DMS114 treated with DMSO at 0.1 percent for 48 hours (cell line): ENCODE results near the gene ENTREP1.
"Not testable (repeated sequence)": the region's sequence is repeated elsewhere in the genome, so short reads cannot be mapped to it uniquely, and the experiment has no call there.

Source experiments
- DNase-seq: peaks from one replicate; lab custom pipeline; 2025; ENCODE audit not compliant: unreplicated experiment; lab: John Stamatoyannopoulos, UW

The ENTREP1 gene, protein sequence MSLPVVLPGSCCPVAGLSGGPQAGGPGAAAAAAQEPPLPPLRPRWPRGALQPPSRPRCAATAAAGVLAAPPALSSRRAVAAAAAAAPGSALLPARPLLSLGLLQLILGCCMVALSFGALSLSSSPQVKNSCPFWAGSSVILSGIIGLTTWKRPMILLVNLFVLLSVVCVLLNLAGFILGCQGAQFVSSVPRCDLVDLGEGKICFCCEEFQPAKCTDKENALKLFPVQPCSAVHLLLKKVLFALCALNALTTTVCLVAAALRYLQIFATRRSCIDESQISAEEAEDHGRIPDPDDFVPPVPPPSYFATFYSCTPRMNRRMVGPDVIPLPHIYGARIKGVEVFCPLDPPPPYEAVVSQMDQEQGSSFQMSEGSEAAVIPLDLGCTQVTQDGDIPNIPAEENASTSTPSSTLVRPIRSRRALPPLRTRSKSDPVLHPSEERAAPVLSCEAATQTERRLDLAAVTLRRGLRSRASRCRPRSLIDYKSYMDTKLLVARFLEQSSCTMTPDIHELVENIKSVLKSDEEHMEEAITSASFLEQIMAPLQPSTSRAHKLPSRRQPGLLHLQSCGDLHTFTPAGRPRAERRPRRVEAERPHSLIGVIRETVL

DNA sequence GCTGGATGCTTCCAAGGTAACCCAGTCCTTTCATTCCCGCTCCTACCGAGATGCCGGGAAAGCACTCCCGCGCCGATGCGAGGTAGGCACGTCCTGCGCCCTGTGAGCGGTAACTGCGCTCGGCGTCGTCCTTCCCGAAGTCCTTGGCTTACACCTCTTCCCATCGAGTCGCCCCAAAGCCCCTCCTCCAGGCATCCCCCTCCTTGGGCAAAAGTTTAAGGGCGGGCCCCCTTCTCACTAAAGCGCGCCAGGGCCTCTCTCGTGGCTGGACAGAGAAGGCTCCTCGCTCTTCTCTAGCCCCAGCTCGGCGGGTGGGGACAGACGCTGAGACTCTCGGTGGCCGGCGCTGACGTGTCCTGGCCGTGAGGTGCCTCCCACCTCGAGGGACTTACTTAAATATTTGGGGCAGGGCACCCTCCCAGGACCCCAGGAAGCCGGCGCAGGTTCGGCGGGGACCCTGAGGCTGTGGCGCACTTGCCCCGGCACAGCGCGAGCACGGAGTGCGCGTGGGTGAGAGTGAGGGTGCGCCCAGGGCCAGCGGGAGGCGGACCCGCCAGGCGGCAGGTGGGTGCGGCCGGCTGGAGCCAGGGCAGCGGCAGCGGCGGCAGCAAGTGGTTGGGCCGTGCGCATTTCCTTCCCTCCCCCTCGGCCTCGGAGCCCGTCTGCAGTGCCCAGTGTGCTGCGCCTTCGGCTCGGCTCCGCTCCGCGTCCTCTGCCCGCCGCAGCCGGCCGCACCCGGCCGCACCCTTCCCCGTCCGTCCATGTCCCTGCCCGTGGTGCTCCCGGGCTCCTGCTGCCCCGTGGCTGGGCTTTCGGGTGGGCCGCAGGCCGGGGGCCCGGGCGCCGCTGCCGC is at the start of gene ENTREP1:
ENTREP1 (plus strand) TSS at position 667 of the 853 bp plus-strand sequence; CDS start at position 762, 95 bp downstream.
- DNase-seq = no peak

DNA sequence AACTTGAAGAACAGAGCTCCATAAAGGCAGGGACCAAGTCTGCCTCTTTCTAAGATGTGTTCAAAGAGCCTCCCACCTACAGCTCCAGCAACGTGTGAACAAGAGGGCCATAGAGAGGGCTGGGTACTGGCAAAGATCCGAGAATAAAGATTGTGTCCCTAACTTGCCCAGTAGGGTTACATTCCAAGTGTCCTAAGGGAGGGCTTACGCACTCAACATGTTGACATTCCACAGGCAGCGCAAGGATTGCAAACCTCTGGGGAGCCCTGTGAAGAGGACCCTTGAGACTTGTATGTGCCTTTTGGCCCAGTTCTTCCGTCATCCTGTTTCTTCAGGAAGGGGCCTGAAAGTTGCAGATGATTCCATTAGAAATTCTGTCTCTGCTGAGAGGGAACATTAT is 48.2 kb upstream of the ENTREP1 start:
- DNase-seq = no peak

DNA sequence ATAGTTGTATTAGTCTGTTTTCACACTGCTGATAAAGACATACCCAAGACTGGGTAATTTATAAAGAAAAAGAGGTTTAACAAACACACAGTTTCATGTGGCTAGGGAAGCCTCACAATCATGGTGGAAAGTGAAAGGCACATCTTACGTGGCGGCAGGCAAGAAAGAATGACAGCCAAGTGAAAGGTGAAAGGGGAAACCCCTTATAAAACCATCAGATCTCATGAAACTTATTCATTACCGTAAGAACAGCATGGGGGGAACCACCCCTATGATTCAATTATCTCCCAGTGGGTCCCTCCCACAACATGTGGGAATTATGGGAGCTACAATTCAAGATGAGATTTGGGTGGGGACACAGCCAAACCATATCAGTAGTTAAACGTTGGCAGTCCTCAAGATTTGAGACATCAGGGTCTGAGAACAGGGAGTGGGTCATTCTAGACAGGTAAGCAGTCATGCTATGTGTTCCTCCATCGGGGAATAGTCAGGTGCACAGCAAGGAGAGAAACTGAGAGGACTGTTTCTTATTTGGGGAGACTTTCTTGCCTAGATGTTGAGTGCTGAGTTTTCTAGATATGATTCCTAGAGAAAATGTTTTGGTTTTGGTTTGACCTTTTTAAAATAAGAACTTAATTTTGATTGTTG is 45.8 kb upstream of the ENTREP1 start:
- DNase-seq = no peak

DNA sequence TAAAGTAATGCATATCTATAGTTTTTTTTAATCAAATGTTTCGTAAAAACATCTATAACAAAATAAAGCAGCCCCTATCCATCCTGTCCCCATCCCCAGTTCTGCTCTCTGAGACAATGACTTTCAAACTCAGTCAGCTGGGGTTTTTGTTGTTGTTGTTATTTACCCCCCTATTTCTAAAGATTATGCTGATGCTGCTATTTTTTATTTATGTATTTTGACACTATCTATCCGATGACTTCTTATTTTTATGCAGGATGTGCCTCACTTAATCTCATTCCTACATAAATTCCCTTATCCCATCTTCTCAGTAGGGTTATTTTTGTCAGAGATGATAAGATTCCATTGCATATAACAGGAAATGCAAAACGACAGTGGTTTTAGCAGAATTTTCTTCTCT is 45.3 kb upstream of the ENTREP1 start:
- no peak for DNase-seq

DNA sequence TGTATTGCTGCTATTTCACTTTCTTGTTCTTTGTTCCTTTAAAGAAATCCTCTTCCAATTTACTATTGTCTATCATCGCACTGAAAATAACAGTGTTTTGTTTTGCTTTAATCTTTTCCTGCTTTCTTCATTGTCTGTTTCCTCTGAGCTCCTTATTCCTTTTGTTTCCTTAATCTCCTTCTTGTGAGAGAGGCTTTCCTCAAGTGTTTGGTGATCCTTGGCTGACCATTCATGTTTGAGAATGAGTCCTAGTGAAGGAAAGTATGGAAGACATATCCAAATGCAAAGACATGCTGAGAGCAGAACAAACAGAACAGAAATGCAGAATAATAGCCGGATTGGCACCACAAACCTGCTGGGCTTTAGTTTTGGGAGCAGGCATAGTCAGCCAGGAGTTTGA is 42.0 kb upstream of the ENTREP1 start:
- no peak for DNase-seq

DNA sequence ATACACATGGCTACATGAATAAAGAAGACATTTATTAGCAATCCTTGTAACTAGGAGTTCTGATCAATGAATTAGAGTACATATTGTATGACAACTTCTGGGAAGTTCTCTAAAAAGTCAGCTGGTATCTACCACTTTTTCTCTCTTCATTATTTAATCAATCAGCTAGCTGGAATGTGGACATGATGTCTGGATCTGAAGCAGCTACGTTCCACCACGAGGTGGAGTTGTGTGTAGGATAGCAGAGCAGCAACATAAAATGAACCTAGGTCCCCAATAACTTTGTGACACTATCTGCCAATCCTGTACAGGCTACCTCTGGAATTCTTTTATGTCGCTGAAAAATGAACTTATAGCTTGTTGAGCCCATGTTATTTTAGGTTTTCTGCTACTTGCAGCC is 32.9 kb upstream of the ENTREP1 start:
- DNase-seq = no peak

DNA sequence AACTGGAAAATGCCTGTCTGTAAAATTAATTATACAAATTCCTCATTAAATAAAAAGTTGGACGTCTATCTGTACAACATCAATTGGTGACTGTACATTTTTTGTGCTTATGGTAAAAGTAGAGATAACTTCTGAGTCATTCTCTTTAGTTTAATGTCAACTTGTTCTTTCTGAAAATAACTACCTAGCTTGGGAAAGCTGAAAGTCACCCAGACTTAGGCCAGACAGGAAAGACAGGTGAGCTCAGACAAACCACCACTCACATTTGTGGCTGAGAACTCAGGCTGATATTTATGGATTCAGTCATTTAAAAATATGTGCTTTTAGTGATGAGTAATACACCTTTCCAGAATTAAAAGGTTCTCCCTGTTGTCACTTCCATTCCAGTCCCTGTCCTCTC is 31.9 kb upstream of the ENTREP1 start:
- no peak for DNase-seq

DNA sequence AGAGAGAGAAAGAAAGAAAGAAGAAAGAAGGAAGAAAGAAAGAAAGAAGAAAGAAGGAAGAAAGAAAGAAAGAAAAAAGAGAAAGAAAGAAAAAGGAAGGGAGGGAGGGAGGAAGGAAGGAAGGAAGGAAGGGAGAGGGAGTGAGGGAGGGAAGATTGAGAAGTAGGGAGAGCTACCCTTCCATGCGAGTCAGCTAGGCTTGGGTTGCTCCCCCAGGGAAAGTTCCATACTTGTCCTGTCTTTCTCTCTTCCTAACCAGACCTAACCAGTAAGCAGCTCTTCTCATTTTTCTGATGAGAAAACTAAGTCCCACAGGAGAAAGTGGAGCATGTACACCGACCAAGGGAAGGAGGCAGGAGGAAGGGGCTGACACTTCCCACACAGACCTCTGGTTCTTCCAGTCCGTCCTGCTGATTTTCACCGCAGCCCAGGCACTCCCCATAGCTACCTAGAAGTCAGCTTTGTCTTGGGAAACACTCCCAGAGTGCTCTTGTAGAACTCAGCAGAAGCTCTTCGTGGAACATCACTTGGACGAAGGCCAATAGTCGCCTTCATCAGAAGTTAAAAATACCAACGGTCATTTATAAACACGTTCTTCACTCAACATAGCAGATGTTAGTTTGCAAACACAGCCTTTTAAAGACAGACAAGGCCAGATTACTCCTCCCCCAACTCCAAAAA is 29.0 kb upstream of the ENTREP1 start:
- DNase-seq = no peak

DNA sequence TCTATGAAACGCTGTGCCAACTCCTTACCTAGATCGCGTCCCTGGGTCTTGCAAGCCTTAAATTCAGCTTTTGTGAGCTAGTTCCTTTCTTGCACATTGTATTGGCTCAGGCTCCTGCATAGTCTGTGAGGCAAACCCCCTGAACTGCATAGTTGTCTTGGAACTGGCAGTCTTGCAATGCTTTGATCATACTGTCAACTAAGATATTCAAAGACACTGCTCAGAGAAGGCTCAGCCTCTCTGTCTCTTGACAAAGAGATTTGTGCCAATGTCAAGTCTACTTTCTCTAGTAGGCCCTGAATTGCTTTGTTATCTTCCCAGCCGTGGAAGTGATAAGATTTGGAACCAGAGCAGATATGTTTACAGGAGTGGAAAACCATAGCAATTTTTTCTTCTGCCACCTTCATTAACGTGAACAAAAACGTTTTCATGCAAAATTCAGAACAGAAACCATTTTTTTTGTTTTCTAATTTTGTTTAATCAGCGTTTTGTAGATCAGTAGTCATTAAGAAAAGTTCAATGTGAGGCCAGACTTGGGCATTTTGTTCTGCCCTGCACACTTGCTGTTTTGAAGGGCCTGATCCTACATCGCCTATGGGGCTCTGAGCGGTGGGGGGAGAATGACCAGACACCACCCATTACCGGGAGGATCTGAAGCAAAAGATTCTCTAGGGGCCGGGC is 27.6 kb upstream of the ENTREP1 start:
- DNase-seq = no peak

DNA sequence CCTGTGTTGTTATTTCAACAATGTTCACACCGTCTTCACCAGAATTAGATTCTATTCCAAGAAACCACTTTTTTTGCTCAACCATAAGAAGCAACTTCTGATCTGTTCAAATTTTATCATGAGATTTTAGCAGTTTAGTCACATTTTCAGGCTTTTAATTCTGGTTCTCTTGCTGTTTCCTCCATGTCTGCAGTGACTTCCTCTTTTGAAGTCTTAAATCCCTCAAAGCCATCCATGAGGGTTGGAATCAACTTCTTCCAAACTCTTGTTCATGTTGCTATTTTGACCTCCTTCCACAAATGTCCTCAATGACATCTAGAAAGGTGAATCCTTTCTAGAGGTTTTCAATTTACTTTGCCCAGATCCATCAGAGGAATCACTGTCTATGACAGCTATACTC is 25.7 kb upstream of the ENTREP1 start:
- DNase-seq = no peak

DNA sequence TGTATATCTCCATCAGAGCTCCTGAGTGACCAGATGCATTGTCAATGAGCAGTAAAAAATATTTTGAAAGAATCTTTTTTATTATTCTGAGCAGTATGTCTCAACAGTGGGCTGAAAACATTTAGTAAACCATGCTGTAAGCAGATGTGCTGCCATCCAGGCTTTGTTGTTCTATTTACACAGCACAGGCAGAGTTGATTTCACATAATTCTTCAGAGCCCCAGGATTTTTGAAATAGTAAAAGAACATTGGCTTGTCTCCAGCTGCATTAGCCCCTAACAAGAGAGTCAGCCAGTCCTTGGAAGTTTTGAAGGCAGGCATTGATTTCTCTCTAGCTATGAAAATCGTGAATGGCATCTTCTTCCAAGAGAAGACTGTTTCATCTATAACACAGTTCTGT is 25.2 kb upstream of the ENTREP1 start:
- DNase-seq = no peak

DNA sequence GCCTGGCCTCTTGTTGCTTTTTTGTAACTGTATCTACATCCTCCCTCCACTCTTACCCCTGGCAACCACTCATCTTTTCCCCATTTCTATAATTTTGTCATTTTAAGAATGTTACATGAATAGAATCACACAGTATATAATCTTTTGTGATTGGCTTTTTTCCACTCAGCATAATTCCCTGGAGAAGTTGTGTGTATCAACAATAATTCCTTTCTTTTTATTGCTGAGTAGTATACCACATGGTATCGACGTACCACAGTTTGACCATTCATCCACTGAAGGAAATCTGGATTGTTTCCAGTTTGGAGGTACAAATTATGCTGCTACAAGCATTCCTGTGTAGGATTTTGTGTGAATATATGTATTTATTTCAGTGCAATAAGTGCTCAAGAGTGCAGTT is 21.7 kb upstream of the ENTREP1 start:
- DNase-seq = no peak

DNA sequence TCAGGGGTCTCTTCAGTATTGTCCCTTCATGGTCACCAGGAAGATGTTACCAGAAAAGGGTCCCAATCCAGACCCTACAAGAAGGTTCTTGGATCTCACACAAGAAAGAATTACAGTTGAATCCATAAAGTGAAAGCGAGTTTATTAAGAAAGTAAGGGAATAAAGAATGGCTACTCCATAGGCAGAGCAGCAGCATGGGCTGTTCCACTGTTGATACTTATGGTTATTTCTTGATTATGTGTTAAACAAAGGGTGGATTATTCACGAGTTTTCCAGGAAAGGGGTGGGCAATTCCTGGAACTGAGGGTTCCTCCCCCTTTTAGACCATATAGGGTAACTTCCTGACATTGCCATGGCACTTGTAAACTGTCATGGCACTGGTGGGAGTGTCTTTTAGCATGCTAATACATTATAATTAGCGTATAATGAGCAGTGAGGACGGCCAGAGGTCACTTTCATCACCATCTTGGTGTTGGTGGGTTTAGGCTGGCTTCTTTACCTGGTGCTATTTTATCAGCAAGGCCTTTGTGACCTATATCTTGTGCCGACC is 18.0 kb upstream of the ENTREP1 start:
- not testable (repeated sequence) for DNase-seq

DNA sequence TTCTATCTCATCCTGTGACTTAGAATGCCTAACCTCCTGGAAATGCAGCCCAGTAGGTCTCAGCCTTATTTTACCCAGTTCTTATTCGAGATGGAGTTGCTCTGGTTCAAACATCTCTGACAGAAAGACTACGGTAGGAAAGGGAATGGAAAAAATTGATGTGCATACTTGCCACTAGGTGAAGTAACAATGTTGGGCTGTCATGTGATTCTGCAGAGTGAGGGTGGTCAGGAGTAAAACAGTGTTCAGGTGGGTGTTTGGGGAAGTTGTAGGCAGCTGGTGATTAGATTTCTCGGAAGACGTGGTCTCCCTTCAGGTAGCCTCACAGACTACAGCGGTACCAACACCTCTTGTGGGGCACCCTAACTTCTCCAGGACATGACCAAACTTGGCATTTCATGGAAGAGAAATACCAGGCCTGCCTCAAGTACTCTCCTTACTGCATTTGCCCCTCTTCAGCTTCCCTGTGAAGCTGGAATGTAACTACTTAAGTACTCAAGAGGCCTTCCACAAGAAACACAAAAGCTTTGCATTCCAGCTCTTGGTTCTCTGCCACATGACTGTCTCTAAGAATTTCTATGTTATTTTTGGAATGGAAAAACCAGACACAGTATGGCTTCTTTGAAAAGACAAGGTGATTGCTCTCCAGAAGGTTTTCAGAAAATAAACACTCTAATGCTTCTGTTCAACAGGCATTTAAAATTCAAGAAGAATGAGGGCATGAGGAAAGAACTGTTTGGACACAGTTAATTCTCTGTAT is 17.4 kb upstream of the ENTREP1 start:
- no peak for DNase-seq

DNA sequence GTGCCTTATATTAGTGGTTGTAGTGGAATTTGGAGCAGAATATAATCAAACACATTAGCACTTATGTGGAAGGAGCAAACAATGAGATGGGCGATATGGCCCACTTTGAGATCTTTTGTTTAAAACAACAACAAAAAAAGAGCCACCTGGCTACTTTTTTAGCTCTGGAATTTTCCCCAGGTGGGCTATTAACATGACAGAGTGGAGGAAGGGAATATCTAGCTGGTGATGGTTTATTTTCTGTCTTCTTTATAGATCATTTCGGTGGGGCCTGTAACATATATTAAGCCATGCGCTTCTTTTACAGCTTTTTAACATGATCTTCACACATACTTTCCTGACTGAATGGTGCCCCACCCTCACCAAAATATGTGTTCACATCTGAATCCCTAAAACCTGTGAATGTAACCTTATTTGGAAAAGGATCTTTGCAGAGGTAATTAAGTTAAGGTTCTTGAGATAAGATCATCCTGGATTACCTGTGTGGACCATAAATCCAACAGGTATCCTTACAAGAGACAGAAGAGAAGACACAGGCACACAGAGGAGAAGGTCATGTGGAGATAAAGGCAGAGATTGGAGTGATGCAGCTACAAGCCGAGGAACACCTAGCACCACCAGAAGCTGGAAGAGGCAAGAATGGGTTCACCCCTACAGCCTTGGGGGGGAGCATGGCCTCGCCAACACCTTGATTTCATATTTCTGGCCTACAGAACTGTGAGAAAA is 16.6 kb upstream of the ENTREP1 start:
- DNase-seq = no peak

DNA sequence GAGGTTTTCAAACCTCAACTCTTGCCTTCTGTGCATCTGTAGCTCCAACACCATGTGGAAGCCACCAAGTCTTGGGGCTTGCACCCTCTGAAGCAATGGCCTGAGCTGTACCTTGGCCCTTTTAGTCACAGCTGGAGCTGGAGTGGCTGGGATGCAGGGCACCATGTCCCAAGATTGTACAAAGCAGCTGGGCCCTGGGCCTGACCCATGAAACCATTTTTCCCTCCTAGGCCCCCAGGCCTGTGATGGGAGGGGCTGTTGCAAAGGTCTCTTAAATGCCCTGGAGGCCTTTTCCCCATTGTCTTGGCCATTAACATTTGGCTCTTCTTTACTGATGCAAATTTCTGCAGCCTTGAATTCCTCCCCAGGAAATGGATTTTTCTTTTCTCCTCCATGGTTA is 11.8 kb upstream of the ENTREP1 start:
- DNase-seq = no peak

DNA sequence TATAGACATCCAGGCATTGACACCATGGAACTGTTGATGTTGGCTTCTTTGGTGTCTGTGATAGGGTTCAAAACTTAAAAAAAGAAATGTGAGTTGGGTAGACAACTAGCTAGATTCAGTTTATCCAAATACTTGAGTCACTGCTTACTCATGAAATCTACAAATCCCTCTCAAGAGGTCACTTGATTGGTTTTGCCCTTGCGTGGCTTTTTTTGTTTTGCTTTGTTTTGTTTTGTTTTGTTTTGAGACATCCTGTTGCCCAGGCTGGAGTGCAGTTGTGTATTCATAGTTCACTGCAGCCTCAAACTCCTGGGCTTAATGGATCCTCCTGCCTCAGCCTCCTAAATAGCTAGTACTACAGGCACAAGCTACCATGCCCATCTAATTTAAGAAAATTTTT is 10.5 kb upstream of the ENTREP1 start:
- DNase-seq = no peak

DNA sequence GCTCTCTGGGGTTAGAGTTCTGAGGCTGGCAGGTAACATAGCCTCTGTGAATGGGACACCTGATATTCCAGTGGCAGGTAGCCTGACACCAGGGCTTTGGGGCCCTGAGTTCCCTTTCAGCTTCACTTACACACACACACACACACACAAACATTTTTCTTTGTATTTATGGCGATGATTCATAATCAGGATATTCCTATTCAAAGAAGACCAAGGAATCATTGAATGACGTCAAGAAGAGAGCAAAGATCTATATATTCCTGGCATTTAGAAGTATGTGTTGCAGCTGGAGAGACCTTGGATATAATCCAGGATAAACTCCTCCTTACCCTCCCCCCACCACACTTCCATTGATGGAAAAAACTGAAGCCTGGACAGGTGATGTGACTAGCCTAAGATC is 7.9 kb upstream of the ENTREP1 start:
- DNase-seq = no peak

DNA sequence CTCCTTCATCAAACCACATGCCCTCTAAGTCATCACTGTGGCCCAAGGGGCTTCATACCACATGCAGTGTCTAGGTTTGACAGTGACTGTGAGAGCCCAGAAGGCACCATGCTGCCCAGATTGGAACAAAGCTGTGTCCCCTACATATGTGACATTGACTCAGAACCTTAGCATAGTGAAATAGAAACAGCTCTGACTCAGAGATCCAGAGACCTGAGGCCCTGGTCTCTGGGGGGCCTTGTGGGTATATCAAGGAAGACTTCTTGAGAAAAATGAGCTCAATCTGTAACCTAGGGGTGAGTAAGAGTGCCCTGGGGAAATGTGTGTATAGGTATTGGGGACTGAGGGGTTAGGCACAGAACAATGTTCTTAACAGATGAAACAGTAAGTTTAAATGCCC is 7.1 kb upstream of the ENTREP1 start:
- DNase-seq = no peak
